ENCODE data around the gene ATP5PB.

ATP5PB gene

DNA sequence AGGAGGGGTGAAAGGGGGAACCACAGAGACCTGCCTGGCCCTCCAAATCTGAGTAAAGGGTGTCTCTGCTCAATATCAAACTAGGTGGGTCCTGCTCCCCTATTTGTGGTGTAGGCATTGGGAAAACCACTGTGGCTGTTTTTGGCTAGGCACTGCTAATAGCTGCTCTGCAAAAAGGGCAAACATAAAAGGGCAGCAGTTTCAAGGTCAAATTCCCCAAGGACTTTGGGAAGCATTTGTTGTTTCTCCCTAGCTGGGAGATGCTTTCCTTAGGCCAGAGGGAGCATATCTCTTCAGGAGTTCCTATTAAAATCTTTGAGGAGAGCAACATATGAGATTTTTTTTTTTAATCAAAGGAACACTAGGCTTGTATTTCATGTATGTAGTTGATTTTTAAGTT lies 26.9 kb downstream of the ATP5PB start:
- no peak for DNase-seq (ENCODE audit: low read depth)

DNA sequence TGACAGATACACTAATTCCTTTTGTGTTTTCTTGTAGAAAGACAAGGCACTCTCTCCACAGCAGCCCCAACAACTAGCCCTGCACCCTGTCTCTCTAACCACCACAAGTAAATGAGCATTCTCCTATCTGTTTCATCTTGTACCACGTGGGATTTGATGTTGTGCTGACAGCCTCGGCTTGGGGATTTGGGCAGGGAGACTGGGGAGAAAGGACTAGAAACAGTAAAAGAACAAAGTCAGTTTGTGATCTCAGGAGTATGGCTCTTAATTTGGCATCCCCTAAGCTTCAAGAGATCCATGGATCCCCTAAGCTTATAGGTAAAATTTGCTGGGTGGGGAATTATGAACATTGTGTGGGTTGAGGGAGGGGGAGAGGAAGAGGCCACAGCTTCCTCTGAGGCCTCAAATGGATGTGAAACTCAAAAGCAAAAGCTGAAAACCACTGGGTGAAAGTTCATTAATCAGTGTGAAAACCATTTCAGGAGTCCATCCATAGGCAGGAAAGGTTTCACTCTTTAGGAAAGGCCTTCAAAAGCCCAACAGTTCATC lies 27.6 kb downstream of the ATP5PB start:
- no peak for DNase-seq (ENCODE audit: low read depth)

DNA sequence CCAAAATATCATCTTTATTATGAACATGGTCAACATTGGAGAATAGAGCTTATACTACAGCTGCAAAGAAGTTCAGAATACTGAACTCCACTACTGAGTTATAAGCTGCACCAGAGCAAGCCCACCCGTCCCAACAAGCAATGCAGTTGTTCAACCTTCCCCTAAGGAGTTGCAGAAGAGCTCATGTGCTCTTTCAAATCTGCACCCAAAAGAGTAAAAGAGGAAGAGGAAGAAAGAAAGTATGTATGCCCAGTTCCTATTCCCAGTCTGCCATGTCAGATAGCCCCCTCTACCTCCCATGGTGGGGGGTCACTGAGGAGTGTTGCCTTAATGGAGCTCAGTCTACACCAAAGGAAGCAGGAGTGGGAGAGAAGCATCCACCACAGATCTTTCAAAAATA lies 31.4 kb downstream of the ATP5PB start:
- no peak for DNase-seq (ENCODE audit: low read depth)

- no peak for DNase-seq (ENCODE audit: low read depth)
Measured at GRCh38 chr1:111481387-111482221, 32.3 kb downstream of the ATP5PB start.

DNA sequence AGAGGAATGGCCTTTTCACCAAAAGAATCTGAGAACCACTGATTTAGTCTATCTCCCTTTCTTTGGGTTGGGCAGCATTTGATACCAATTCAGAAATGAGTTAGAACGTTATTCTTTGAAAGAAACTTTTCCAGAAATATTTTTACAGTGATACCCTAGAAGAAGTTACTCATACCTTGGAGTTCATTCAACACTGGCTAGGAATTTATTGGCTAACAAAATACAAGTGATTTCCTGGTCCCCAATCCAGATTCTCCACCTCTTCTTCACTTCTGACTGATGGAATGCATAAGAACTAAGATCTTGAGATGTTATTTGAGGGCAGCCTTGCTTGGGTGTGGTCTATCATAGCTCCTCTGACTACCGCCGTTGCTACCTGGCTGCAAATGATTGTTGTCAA lies 33.9 kb downstream of the ATP5PB start:
- DNase-seq (ENCODE audit: low read depth), result no peak

DNA sequence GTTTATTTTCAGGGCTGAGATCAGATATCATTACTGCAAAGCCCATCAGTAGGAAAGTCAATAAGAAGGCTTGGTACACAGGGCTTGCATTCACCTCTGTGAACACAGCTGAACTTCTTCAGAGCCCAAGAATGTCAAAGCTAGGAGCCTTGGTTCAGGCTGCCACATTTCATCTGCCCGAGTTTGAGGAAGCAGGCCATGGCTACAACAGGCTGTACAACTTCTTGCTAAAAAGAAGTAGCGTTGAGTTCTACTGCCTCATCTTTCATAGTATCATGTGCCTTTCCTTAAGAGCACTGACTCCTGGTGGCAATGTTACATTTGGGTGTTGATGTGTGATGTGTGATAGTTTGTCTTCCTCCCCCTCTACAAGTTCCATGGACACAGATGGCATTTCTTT lies 34.6 kb downstream of the ATP5PB start:
- no peak for DNase-seq (ENCODE audit: low read depth)

- peak; percentile 33 for DNase-seq (ENCODE audit: low read depth)
Measured at GRCh38 chr1:111484391-111485026, 35.2 kb downstream of the ATP5PB start.

GRCh38 chr1:111486431-111486830 lies 37.2 kb downstream of the ATP5PB start:
- no peak for DNase-seq (ENCODE audit: low read depth)

GRCh38 chr1:111487133-111487532 lies 37.9 kb downstream of the ATP5PB start:
- DNase-seq (ENCODE audit: low read depth), result no peak

- DNase-seq (ENCODE audit: low read depth), result no peak
Measured at GRCh38 chr1:111488669-111489068, 39.4 kb downstream of the ATP5PB start.

- no peak for DNase-seq (ENCODE audit: low read depth)
Measured at GRCh38 chr1:111489604-111490003, 40.3 kb downstream of the ATP5PB start.

DNA sequence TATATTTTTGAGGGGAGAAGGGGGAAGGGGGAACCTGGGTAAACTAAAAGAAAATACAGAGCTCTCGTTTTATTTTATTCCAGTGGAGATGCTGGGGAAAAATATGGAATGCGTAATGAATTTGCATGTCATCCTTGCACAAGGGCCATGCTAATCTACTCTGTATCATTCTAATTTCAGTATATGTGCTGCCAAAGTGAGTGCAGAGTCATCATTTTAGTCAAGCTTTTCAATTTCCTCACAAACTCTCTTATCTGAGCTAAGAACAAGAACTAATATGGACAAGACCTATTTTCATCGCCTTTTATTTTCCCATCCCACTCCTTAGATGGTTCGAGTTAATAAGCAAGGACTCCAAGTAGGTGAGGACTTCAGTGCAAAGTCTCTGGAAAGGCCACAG lies 41.0 kb downstream of the ATP5PB start:
- DNase-seq (ENCODE audit: low read depth), result no peak

- no peak for DNase-seq (ENCODE audit: low read depth)
Measured at GRCh38 chr1:111491070-111491469, 41.8 kb downstream of the ATP5PB start.

DNA sequence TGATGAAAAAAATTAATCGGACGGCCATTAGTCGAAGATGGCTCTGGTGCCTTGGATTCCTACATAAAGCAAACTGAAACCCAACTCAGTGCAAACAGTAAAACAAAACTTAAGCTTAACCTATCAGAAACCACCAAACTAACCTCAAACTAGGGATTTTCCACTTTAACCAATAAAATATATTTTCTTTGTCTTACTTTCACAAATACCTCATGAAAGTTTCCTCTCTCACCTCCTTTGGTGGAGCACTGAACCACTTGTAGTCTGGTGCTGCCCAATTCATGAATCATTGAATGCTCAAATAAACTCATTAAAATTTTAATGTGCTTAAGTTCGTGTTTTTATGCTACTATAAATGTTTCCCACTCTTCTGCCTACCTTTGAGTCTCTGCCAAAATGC lies 47.1 kb downstream of the ATP5PB start:
- DNase-seq (ENCODE audit: low read depth), result no peak

DNA sequence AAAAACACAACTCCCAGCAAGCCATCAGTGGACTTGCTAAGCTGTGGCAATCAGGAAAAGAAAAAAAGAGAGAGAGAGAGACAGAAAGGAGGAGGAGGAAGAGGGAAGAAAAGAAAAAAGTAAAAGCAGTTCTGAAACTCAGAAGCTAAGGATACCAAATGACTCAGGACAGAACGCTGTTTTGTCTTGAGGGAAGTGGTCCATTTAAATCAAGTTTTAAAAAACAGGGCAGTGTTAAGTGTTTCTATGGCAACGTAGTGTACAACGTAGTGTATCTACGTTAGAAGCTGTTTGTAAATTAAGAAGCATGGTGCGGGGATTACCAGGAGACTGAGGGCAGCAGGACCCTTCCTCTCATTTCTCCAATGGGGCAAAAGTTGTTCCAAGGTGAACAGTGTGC lies 48.3 kb downstream of the ATP5PB start:
- no peak for DNase-seq (ENCODE audit: low read depth)

- DNase-seq (ENCODE audit: low read depth), result no peak
Measured at GRCh38 chr1:111499026-111499785, 49.9 kb downstream of the ATP5PB start.

- DNase-seq (ENCODE audit: low read depth), result no peak
Measured at GRCh38 chr1:111501645-111502044, 52.4 kb downstream of the ATP5PB start.

DNA sequence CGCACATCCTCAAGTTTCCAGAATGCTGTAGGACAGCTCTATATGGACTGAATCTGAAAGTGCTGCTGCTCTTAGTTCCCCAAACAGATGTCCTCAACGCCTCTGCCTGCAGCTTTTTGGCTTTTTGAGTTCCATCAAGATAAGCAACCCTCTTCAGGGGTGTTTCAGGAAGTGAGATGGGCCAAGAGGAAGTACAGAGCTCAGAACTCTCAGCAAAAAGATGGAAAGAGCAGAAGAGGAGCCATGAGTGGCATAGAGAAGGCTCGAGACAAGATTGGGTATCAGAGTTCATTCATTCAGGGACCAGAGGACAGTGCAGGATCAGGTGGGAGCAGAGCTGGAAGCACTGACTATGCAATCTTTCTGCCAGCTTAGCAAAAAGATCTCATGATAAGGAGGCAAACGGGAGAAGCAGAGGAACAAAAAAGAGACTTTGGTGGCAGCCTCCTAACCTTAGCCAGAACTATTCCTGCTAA lies 54.4 kb downstream of the ATP5PB start, which contains the start of the genes ADORA3 and TMIGD3:
Gene ADORA3, minus strand, starts transcription at position 49 of the 476 bp plus-strand sequence. CDS start 279 bp downstream, outside the sequence.
Gene TMIGD3, minus strand, starts transcription at position 49 of the 476 bp plus-strand sequence. CDS start 279 bp downstream, outside the sequence.
- DNase-seq (ENCODE audit: low read depth), result no peak

GRCh38 chr1:111504097-111504496 lies 54.8 kb downstream of the ATP5PB start:
- no peak for DNase-seq (ENCODE audit: low read depth)

- DNase-seq (ENCODE audit: low read depth), result no peak
Measured at GRCh38 chr1:111505641-111506119, 56.4 kb downstream of the ATP5PB start.

GRCh38 chr1:111506561-111506960 lies 57.3 kb downstream of the ATP5PB start:
- DNase-seq (ENCODE audit: low read depth), result no peak
